ENCODE results near the gene KIF5B. TPM values are rescaled to one million over a fixed set of nuclear protein-coding genes. Genes with fewer than 3 reads are reported as not detected.

KIF5B gene
- total RNA-seq, 1 donor from 2014 or later, result 134 TPM

DNA sequence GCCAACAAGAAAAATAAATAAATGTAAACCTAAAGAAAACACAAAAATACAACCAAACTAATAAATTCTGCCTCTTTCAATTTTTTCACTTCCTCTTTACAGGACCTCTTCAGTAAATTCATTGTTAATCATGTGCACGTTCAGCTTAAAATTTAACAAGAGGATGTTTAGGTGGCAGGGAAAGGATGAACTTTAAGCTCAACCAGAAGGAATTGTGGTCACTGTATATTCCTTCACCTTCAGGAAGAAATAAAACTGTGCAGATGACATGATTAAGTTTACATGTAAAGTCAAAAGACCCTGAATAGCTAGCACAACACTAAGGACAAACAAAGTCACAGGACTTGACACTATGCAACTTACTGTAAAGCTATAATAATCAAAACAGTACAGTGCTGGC, 33.0 kb downstream of the KIF5B start:
- H3K4me3 ChIP-seq (ENCODE audit: low read depth, low read length), result no peak overlapping the region
- DNase-seq (ENCODE audit: low read depth), result no peak
- peaks cover 18% of the 10 kb centered on the region for H3K36me3 ChIP-seq (ENCODE audit: control insufficient read depth, insufficient read depth, low read length)
- TF ChIP-seq, protein P1, sequence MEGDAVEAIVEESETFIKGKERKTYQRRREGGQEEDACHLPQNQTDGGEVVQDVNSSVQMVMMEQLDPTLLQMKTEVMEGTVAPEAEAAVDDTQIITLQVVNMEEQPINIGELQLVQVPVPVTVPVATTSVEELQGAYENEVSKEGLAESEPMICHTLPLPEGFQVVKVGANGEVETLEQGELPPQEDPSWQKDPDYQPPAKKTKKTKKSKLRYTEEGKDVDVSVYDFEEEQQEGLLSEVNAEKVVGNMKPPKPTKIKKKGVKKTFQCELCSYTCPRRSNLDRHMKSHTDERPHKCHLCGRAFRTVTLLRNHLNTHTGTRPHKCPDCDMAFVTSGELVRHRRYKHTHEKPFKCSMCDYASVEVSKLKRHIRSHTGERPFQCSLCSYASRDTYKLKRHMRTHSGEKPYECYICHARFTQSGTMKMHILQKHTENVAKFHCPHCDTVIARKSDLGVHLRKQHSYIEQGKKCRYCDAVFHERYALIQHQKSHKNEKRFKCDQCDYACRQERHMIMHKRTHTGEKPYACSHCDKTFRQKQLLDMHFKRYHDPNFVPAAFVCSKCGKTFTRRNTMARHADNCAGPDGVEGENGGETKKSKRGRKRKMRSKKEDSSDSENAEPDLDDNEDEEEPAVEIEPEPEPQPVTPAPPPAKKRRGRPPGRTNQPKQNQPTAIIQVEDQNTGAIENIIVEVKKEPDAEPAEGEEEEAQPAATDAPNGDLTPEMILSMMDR (IDR thresholded peaks at IDR 0.05; ENCODE audit: insufficient read depth, low read length, severe bottlenecking), result no peak
- no peaks in the 10 kb centered on the region for H3K27me3 ChIP-seq (ENCODE audit: control insufficient read depth, insufficient read depth, low read length)
- FAIRE-seq, result no peak

DNA sequence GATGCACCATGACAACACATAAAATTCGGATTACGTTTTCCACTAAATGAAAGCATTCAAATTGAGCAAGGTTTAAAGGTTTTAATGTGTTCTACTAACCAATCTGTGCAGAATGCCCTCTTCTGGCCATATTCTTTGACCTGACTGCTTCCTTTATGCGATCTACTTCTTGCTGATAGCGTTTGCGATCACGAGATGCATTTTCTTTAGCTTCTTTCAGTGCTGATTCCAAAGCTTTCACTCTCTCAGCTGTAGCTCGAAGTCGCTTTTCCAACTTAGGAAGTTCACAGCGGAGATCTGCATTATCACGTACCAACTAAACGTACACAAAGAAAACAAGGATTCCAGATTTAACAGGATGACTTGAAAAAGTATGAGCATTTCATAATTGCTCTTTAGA, 39.2 kb downstream of the KIF5B start:
- peaks cover 21% of the 10 kb centered on the region for H3K36me3 ChIP-seq (ENCODE audit: control insufficient read depth, insufficient read depth, low read length)
- FAIRE-seq, result no peak
- H3K4me3 ChIP-seq (ENCODE audit: low read depth, low read length), result no peak overlapping the region

DNA sequence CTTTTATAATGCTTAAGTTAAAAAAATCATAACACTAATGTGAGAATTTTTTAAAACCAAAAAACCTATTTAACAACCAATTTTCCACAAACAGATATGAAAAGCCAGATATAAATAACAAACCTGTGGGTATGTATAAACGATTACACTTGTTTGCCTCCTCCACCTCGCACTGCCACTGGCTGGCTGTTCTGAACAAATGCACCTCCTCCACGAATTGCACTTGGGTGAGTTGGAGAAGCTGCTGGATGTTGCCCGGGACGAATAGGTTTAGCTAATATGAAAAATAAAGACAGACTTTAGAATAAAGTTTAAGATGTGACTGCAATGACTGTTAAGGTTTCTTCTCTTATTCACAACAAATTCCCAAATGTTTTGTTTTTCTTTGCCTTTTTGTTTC, 40.8 kb downstream of the KIF5B start:
- FAIRE-seq (no peak), DNase-seq (ENCODE audit: low read depth) (no peak)
- TF ChIP-seq, protein P1 (IDR thresholded peaks at IDR 0.05; ENCODE audit: insufficient read depth, low read length, severe bottlenecking), result no peak
- Histone ChIP-seq H3K4me3 (ENCODE audit: low read depth, low read length) (no peak overlapping the region), H3K27me3 (ENCODE audit: control insufficient read depth, insufficient read depth, low read length) (no peaks in the 10 kb centered on the region), H3K36me3 (ENCODE audit: control insufficient read depth, insufficient read depth, low read length) (peaks cover 16% of the 10 kb centered on the region)

More for the DNA sequence above, 39.2 kb downstream of the KIF5B start:
- TF ChIP-seq, protein P1 (IDR thresholded peaks at IDR 0.05; ENCODE audit: insufficient read depth, low read length, severe bottlenecking), result no peak
- no peak for DNase-seq (ENCODE audit: low read depth)
- H3K27me3 ChIP-seq (ENCODE audit: control insufficient read depth, insufficient read depth, low read length), result no peaks in the 10 kb centered on the region

DNA sequence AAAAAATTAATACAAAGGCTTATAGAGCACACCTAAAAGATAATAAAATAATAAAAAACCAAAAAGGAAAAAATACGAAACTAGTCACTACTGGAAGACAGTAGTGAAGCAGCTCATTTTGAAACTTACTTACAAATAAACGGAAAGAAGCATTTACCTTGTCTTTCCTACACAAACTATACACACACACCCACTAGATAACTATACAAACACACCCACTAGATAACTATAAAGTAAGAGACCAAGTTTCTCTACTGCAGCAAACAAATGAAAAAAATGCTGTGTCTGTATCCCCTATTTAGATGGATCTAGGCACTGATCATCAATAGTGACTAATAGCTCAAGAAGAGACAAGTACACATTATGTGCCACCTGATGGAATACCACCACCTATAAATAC, 49.2 kb downstream of the KIF5B start:
- no peak for DNase-seq (ENCODE audit: low read depth)
- no peak for FAIRE-seq
- TF ChIP-seq, protein P1 (IDR thresholded peaks at IDR 0.05; ENCODE audit: insufficient read depth, low read length, severe bottlenecking), result no peak

DNA sequence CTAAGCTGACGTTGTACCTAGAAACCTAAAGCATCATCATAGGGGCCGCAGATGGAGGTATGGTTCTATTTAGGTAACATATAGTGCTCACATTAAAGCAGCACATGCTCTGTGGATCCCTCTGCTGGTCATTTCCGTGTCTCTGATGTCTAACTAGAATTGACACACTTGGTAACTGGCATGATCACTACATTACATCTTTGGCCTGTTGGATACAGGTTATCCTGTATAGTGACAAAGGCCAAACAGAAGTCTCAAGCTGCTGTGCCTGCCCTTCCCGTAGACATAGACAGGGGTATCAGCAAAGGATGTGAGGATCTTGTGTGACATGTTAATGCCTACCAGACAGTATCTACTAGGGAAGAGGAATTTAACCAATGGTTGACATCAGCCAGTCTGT, 51.2 kb downstream of the KIF5B start:
- Histone ChIP-seq H3K4me3 (ENCODE audit: low read depth, low read length) (no peak overlapping the region), H3K36me3 (ENCODE audit: control insufficient read depth, insufficient read depth, low read length) (no peaks in the 10 kb centered on the region), H3K27me3 (ENCODE audit: control insufficient read depth, insufficient read depth, low read length) (no peaks in the 10 kb centered on the region)
- DNase-seq (ENCODE audit: low read depth) (peak; percentile 52), FAIRE-seq (no peak)
- TF ChIP-seq, protein P1 (IDR thresholded peaks at IDR 0.05; ENCODE audit: insufficient read depth, low read length, severe bottlenecking), result peak; percentile 65

More for the DNA sequence above, 49.2 kb downstream of the KIF5B start:
- Histone ChIP-seq H3K36me3 (ENCODE audit: control insufficient read depth, insufficient read depth, low read length) (peaks cover 1% of the 10 kb centered on the region), H3K4me3 (ENCODE audit: low read depth, low read length) (no peak overlapping the region), H3K27me3 (ENCODE audit: control insufficient read depth, insufficient read depth, low read length) (no peaks in the 10 kb centered on the region)

DNA sequence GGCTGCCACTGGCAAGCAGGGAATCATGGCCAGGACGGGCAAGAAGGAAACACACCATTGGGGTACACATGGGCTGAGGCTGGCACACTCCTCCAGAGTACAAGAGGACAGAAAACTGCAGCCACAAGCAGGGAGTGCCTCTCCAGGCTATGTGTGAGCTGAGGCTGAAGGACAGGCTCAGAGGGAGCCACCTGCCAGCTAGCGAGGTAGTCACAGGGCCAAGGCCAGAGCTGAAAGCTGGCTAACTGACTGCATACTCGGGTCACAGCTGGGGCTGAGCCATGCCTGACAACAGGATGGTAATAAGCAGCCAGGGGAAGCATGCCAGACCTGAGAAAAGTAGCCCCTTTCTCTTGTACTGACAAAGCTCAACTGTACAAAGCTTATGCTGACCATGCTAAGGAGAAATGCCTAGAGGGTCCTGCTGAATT, 52.0 kb downstream of the KIF5B start:
- FAIRE-seq (no peak), DNase-seq (ENCODE audit: low read depth) (no peak)
- TF ChIP-seq, protein P1 (IDR thresholded peaks at IDR 0.05; ENCODE audit: insufficient read depth, low read length, severe bottlenecking), result no peak
- no peaks in the 10 kb centered on the region for H3K36me3 ChIP-seq (ENCODE audit: control insufficient read depth, insufficient read depth, low read length)
- H3K27me3 ChIP-seq (ENCODE audit: control insufficient read depth, insufficient read depth, low read length), result no peaks in the 10 kb centered on the region
- H3K4me3 ChIP-seq (ENCODE audit: low read depth, low read length), result no peak overlapping the region
